HG03521 (cell line): ENCODE measurements around the gene ANO2.

Experiments
- ATAC-seq: cut with Tn5 transposase; IDR thresholded peaks from one replicate; pipeline ENCODE4 v1.9.1; 2021; ENCODE audit warnings: mild to moderate bottlenecking, moderate library complexity; ENCODE audit not compliant: unreplicated experiment

Gene ANO2

DNA sequence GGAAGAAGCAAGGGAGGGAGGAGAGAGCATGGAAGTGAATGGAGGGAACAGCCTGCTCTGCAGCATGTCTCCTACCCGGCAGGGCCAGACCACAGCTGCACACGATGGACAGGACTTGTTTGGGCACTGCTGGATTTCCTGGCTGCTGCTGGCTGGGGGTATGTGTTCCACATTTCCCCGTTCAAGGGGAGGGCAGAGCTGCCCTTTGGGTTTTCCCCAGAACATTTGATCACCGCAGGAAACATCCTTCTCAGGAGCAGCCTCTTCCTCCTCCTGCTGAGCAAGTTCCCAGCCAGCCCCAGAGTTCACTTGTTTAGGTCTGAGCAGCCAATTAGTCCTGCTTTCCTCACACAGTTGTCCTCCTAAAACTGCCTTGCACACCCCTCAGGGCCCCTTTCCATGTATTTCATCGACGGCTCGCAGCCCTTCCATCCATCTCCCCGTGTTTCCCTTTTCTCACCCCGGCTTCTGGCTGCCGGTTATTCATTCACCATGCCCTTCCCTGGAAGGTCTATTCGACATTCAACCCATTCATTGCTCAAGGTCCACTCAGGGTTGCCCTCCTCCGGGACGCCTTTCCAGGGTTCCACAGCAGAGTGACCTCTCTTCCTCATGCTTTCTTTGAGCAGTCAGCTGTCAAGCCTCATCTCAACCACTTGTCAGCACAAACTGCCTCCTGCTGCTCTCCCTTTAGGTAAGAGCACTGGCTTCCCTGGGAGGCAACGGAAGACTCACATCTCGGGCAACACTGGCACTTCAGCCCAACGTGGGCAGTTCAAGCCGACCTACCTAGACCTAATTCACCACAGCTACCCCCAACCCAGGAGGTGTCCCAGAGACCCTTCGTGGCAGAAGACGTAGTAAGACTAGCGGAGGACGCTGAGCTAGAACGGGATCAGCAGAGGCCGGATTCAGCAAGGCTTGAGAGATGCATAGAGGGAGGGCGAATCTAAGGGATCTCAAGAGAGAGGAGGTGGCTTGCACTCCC lies 20.1 kb upstream of the ANO2 start:
- ATAC-seq: no peak

DNA sequence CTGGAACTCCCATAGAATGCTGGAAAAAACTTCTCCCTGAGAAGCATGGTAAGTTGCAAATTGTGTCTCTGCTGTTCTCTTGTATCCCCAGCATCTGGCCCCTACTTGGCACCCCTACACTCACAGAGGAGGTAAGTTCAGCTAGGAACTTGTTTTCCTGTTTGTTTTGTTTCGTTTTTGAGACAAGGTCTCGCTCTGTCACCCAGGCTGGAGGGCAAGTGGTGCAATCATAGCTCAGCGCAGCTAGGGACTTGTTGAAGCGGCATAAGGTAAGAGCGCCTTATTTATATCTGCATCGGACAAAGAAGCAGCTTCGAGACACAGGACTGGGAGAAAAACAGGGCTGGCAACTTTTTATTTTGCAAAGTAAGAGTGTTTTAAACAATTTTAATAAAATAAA lies 18.5 kb upstream of the ANO2 start:
- ATAC-seq: no peak

GRCh38 chr12:5960783-5961182 lies 15.7 kb upstream of the ANO2 start:
- ATAC-seq: no peak

DNA sequence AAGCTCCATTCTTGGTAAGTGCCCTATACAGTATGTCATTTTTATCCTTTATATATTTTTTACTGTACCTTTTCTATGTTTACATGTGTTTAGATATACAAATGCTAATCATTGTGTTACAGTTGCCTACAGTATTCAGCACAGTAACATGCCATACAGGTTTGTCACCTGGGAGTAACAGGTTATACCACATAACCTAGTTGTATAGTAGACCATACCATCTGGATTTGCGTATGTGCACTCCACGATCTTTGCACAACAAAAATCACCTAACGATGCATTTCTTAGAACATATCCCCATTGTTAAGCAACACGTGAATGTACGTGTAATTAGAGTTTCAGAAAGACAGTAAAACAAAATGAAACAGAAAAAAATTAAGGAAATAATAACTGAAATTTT lies 11.9 kb upstream of the ANO2 start:
- no peak for ATAC-seq

DNA sequence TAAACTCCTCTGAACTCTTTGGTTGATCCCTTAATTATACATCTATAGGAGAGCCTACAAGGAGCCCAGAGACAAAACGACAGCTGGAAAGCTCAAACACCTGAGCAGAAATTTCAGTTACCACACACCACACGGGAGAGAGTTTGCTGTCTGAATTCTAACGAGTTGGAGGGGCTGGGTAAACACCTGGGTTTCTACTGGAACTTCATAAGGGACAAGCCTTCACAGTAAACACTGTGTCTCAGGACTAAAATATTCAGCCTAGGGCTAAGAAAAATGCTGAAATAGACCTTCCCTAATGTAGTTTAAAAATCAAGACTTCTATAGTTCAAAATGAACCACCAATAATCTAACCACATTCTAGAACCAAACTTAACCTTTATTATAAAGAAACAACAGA lies 9.6 kb upstream of the ANO2 start:
- ATAC-seq: no peak

- ATAC-seq: no peak
These were observed 9.0 kb upstream of the ANO2 start for GRCh38 chr12:5953835-5954586.

GRCh38 chr12:5952031-5952430 lies 7.0 kb upstream of the ANO2 start:
- no peak for ATAC-seq

DNA sequence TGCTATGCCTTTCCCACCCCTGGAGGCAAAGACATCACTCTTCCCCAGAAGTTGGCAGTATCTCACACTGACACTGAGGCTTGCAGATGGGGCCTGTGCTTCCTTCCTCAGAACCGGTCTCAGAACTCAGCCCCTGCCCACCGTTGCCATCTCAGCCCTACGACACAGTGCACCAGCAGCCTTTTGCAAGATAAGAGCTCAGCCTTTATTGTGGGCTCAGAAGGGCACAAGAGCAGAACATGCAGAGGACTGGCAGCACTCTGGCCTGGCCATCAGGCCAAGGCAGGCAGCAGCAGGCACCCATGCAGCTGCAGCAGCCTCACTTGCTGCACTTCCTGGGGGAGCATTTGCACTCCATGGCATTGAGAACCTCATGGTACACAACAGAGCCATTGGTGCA lies 3.6 kb upstream of the ANO2 start:
- no peak for ATAC-seq

DNA sequence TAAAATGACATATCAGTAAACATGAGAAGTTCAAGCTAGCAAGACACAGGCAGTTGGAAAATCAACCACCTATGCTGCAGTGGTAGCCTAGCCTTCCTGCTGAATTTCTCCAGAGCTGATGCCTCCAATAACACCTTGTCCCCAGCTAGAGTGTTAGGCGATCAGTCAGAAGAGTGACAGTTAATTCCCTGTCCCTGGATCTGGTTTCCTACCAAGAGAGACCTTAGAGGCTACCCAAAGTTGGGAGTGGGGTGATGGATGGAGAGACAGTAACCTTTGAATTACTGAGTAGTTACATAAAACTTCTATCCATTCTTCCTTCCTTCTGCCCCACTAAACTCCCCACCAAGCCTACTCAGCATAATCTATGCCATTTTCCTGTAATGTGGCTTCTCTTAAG lies 1.9 kb upstream of the ANO2 start:
- ATAC-seq: no peak

DNA sequence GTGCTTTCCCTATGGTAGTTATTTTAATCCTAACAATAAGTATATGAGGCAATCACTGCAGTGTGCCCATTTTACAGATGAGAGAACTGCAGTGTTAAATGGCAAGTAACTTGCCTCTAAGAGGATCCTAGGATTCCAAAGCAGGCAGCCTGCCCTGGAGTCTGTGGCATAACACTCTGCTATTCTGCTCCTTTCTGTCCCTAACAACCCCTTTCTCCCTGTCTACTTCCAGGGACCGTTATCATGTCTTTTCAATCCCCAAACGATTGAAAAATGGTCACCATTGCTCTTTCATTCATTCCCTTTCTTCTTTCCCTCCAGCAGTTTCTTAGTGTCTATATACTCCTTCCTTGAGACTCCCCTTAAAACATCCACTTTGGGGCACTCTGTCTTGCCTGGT lies 1.3 kb upstream of the ANO2 start:
- no peak for ATAC-seq

GRCh38 chr12:5944688-5945070 lies 380 bp downstream of the ANO2 start:
- no peak for ATAC-seq

GRCh38 chr12:5944053-5944452 lies 1.0 kb downstream of the ANO2 start:
- no peak for ATAC-seq

- no peak for ATAC-seq
These were observed 3.2 kb downstream of the ANO2 start for GRCh38 chr12:5941907-5942306.

DNA sequence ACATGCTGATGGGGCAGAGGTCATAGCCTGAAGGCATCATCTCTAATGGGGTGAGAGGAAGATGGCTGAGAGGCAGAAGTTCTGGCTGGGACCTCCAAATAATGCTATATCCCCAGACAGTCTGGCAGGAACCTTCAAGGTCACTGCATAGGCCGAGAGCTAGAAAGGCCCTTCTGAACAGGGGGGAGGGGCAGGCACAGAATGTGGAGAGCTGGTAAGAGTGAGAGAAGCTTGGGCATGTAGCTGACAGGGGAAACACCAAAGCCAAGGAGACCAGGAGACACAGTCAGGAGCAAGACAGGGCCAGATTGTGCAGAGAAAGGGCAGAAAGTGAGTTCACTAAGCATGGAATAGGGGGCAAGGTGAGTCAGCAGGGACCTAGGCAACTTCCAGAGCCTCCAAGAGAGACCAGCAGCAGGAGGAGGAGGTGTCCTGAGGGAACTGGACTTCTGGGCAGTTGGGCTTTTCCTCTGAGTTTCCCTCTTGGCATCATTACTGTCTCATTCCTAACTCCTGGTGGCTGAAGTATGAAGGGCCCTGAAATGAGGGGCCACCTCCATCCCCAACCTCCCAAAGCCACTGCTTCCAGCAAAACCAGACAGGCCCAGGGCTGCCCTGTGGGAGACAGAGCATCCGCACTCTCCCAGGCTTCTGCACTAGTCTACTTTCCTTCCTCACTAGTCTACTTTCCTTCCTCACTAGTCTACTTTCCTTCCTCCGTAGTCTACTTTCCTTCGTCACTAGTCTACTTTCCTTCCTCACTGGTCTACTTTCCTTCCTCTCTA lies 17.1 kb downstream of the ANO2 start:
- no peak for ATAC-seq

DNA sequence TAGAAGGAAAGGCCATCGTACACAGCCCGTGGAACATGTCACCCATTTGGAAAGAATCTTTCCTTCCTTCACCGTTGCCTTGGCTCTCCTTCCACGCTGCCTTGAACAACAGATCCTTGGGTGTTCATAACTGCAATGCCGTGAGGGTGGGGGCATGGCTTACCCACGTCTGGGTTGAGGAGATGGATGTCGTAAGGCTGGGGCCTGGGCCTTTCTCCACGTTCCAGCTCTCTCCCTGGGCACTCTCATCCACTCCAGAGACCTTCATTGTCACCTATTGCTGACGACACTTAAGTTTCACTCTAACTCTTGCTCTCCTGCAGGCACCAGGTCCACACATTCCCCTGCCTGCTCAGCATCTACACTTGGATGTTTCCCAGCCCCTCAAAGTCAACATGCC lies 19.4 kb downstream of the ANO2 start:
- ATAC-seq: no peak

GRCh38 chr12:5924342-5924741 lies 20.7 kb downstream of the ANO2 start:
- no peak for ATAC-seq

GRCh38 chr12:5923751-5924150 lies 21.3 kb downstream of the ANO2 start:
- ATAC-seq: no peak

DNA sequence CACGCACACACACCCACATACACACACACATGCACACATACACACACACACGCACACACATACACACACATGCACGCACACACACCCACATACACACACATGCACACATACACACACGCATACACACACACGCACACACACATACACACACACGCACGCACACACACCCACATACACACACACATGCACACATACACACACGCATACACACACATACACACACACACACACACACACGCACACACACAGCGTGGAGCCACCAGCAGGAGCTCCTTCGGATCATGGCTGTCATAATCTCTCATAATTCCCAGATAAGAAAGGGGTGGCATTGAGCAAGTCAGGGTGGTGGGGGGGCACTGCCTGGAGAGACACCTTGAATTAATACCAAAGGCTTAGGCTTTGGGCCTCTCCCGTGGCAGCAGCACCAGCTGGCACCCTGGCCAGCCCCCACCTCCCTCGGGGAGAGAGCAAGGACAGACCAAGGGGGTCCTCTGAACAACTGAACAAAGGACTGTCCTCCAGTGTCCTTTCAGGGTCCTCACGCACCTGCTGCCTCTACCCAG lies 21.9 kb downstream of the ANO2 start:
- no peak for ATAC-seq

DNA sequence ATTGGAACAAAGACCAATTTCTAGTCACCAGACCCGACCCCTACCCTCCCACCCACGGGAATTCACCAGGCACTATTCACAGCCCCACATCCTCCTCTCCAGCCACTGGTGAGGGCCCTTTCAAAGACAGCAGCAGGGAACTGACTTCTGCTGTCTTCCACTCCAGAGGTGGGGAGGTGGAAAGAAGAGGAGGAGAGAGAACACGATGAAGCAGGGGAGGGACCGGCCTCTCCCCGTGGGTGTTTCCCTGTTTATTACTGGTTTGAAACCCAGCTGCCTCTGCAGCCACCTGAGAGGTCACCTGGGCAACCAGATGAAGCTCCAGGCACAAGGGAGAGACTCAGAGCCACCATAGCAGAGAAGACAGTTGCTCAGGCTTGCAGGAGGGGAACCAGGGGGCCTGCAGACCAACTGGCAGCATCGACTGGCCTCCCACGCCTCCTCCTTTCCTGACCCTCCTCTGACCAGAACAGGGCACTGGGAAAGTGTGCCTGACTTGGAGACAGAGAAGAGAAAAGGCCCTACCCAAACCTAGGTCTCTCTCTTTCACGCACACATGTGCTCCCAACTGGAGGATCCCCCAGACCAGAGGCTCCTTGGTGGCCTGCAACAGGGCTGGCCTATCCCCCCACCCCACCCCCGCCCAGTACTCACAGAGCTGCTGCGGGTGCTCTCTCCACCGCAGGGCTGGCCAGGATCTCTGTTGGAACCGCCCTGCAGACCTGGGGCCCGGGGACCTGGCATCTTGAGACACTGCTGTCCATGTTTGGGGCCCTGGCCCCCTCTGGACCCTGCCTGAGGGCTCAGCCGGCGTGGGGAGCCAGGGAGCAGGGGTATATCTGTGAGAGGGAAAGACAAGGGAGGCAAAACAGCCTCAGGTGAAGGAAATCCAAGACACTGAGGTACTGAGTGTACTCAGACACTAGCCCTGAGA lies 22.8 kb downstream of the ANO2 start:
- ATAC-seq: no peak
